Esophagus muscularis mucosa (tissue), 4 donors: ENCODE results near the gene RASAL2.

Experiments
- CTCF ChIP-seq, 3 experiments: fragments of 200-600 bp in 2 of 3; fragments of 450-650 bp in 1 of 3; sonication (generic) in 2 of 3; IDR thresholded peaks; one replicate each; pipeline ENCODE4 v1.5.1; 2017 to 2019; ENCODE audit warnings: antibody characterized with exemption in 3 of 3, mild to moderate bottlenecking in 2 of 3, moderate library complexity in 1 of 3
- EP300 ChIP-seq: sonication (generic); formaldehyde crosslinking; IDR thresholded peaks from one replicate; pipeline ENCODE4 v1.6.1; 2017; ENCODE audit warnings: antibody characterized with exemption
- POLR2A ChIP-seq: fragments of 450-650 bp; IDR thresholded peaks from one replicate; pipeline ENCODE4 v1.6.1; 2017; ENCODE audit warnings: antibody characterized with exemption, moderate library complexity, mild to moderate bottlenecking, low read depth
- POLR2AphosphoS5 ChIP-seq, 2 donors: sonication (generic); formaldehyde crosslinking; IDR thresholded peaks; one replicate each; pipeline ENCODE4 v1.6.1; 2017; ENCODE audit warnings: antibody characterized with exemption in 2 of 2

DNA sequence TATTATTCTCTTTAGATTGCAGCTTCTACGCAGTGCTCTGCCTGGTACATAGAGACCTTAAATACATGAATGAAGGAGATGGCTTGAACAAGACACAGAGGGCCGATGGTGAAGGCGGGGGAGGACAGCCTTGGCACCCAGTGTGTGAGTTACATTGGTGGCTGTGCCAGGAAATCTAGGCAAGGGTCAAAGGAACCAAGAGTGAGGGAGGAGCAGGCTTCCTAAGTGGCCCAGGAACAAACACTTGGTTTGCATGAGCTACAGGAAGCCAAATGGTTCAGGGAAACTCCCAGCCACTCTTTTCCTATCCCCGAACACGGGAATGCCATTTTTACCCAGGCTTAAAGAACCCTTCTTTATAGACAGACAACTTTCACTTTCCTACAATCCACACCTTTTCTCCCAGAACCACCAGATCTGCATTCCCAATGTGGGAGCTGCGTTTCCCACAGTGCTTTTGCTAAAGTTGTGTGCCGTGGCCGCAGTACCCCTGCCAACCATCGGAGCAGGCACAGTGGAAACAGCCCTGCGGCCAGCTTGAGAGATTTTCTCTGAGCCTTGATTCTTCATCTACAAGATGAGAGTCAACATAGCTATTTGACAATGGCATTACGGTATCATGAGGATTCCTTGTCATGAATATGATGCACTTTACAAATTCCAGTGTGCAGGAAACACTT, 406.3 kb downstream of the RASAL2 start:
- TF ChIP-seq POLR2A = no peak
- peak in 1 of 3 experiments; percentile 13 for TF ChIP-seq CTCF (IDR thresholded peaks at IDR 0.05)
- TF ChIP-seq POLR2AphosphoS5 (IDR thresholded peaks at IDR 0.05) = no peak
- TF ChIP-seq EP300 = no peak
